SK-N-SH (cell line): ENCODE results near the gene PRPF40A. TPM values are rescaled to one million over a fixed set of nuclear protein-coding genes. Genes with fewer than 3 reads are reported as not detected.

Experiments used
- CTCF ChIA-PET: fragments of 300-600, 350-600 bp; formaldehyde crosslinking; extraction: SDS; loops from one replicate; lab custom pipeline; 2021; lab: Yijun Ruan, JAX
- POLR2A ChIA-PET: fragments of 350-600 bp; sonication (Branson Sonifier 250); formaldehyde crosslinking; extraction: SDS; loops from one replicate; lab custom pipeline; 2020; ENCODE audit warnings: antibody characterized with exemption, inconsistent platforms; lab: Yijun Ruan, JAX
- DNase-seq: peaks from one replicate; pipeline ENCODE4 v3.0.0; 2012
- H2AFZ ChIP-seq: fragments of 200-600 bp; sonication (generic); 2 replicates; pipeline ENCODE4 v1.8.1; 2016; ENCODE audit warnings: antibody characterized with exemption, mild to moderate bottlenecking, low read depth
- H3F3A ChIP-seq: fragments of 200-600 bp; sonication (generic); replicated peaks from 2 replicates; pipeline ENCODE3; 2016; ENCODE audit warnings: antibody characterized with exemption, mild to moderate bottlenecking; ENCODE audit not compliant: insufficient read depth
- H3K27ac ChIP-seq, 2 experiments: fragments of 200-500 bp in 1 of 2; fragments of 200-600 bp in 1 of 2; sonication (Bioruptor generic) in 1 of 2; sonication (generic), shearing (Covaris generic) in 1 of 2; 2 replicates each; pipeline versions ENCODE4 v1.5.1 to v1.6.1; 2014 to 2016; ENCODE audit warnings: low read depth in 2 of 2, inconsistent platforms in 1 of 2, low read length in 1 of 2, mild to moderate bottlenecking in 1 of 2, mixed read lengths in 1 of 2
- H3K27me3 ChIP-seq: fragments of 200-600 bp; sonication (generic), shearing (Covaris generic); 2 replicates; pipeline ENCODE4 v1.6.1; 2016; ENCODE audit warnings: mixed run types; ENCODE audit not compliant: insufficient read depth
- H3K36me3 ChIP-seq, 2 experiments: fragments of 200-500 bp in 1 of 2; fragments of 200-600 bp in 1 of 2; sonication (Bioruptor generic) in 1 of 2; sonication (generic) in 1 of 2; replicated peaks in 1 of 2; 2 replicates each; pipeline versions ENCODE3 to v1.5.1; 2014 to 2016; ENCODE audit warnings: low read length in 1 of 2, mild to moderate bottlenecking in 1 of 2; ENCODE audit not compliant: insufficient read depth in 2 of 2, control insufficient read depth in 1 of 2
- H3K4me1 ChIP-seq, 2 experiments: fragments of 200-500 bp in 1 of 2; fragments of 200-600 bp in 1 of 2; sonication (Bioruptor generic) in 1 of 2; sonication (generic), shearing (Covaris generic) in 1 of 2; 2 replicates each; pipeline versions ENCODE4 v1.5.1 to v1.6.1; 2014 to 2016; ENCODE audit warnings: low read depth in 1 of 2, low read length in 1 of 2, mixed run types in 1 of 2; ENCODE audit not compliant: insufficient read depth in 2 of 2, control insufficient read depth in 1 of 2
- H3K4me2 ChIP-seq: fragments of 200-600 bp; sonication (generic), shearing (Covaris generic); 2 replicates; pipeline ENCODE4 v1.6.1; 2017; ENCODE audit warnings: mixed run types
- H3K4me3 ChIP-seq, 2 experiments: fragments of 200-500 bp in 1 of 2; fragments of 200-600 bp in 1 of 2; sonication (Bioruptor generic) in 1 of 2; sonication (generic), shearing (Covaris generic) in 1 of 2; 2 replicates each; pipeline versions ENCODE4 v1.5.1 to v1.8.1; 2014 to 2016; ENCODE audit warnings: low read depth in 2 of 2, inconsistent platforms in 1 of 2, low read length in 1 of 2, mild to moderate bottlenecking in 1 of 2, mixed read lengths in 1 of 2, moderate library complexity in 1 of 2
- H3K79me2 ChIP-seq: fragments of 200-600 bp; sonication (generic); 2 replicates; pipeline ENCODE4 v1.8.1; 2017; ENCODE audit warnings: mild to moderate bottlenecking; ENCODE audit not compliant: insufficient read depth
- H3K9ac ChIP-seq: fragments of 200-600 bp; sonication (generic); 2 replicates; pipeline ENCODE4 v1.6.1; 2017; ENCODE audit warnings: mixed run types
- H3K9me2 ChIP-seq: fragments of 200-600 bp; sonication (generic); 2 replicates; pipeline ENCODE4 v1.6.1; 2017; ENCODE audit warnings: mixed run types
- H3K9me3 ChIP-seq: fragments of 200-600 bp; sonication (generic); 2 replicates; pipeline ENCODE4 v1.6.1; 2017; ENCODE audit warnings: mixed run types, mild to moderate bottlenecking, moderate library complexity
- H4K20me1 ChIP-seq: fragments of 200-600 bp; sonication (generic); 2 replicates; pipeline ENCODE4 v1.6.1; 2017; ENCODE audit warnings: mild to moderate bottlenecking, mixed run types; ENCODE audit not compliant: insufficient read depth
- CHD2 ChIP-seq: fragments of 150-350 bp; IDR thresholded peaks from 2 replicates; pipeline ENCODE4 v1.6.1; 2018; ENCODE audit warnings: low read length; ENCODE audit not compliant: partially characterized antibody
- IRF3 ChIP-seq: fragments of 150-350 bp; IDR thresholded peaks from 2 replicates; pipeline ENCODE4 v1.6.1; 2016; ENCODE audit warnings: mild to moderate bottlenecking, low read depth, low read length
- JUND ChIP-seq: IDR thresholded peaks from 2 replicates; pipeline ENCODE4 v1.4.0; 2012
- PBX3 ChIP-seq: IDR thresholded peaks from 2 replicates; pipeline ENCODE4; 2012
- RCOR1 ChIP-seq: fragments of 150-350 bp; IDR thresholded peaks from 2 replicates; pipeline ENCODE4 v1.6.1; 2017; ENCODE audit warnings: antibody characterized with exemption, low read length
- RFX5 ChIP-seq: IDR thresholded peaks from 2 replicates; pipeline ENCODE4 v1.6.1; 2012; ENCODE audit warnings: mild to moderate bottlenecking, improper control_type of control experiment, low read length
- TAF1 ChIP-seq: IDR thresholded peaks from 2 replicates; pipeline ENCODE4 v1.6.1; 2012; ENCODE audit warnings: low read depth, mild to moderate bottlenecking, low read length, moderate library complexity, borderline replicate concordance
- USF1 ChIP-seq: IDR thresholded peaks from 2 replicates; pipeline ENCODE4 v1.4.0; 2012; ENCODE audit warnings: low read depth, borderline replicate concordance
- WGBS: methylation state at CpG from one replicate; pipeline ENCODE4 v1.1.6; 2017; ENCODE audit warnings: low lambda C conversion rate; 5-methylcytosine and 5-hydroxymethylcytosine counted together
- polyA plus RNA-seq, 3 experiments: library from polyadenylated mRNA; depleted of rRNA; stranded (reverse); fragments of >200 nt; gene quantifications; 2 replicates each; pipeline ENCODE4 v1.2.3, GENCODE V29; 2012

Gene PRPF40A
- polyA plus RNA-seq, 1 of the 3 experiments (the other 2 are of a cell fraction): 55.8 TPM

- no peaks in the 10 kb centered on the region for H4K20me1 ChIP-seq
- H3K4me1 ChIP-seq: peaks cover 0 to 9% of the 10 kb centered on the region in 2 experiments; a peak in 2 of 4 replicates
- no peaks in the 10 kb centered on the region for H3K9me2 ChIP-seq
- whole genome bisulfite sequencing: 90% methylated on average over 7 of the region's 7 CpGs
- H2AFZ ChIP-seq: no peak overlapping the region
- H3K27ac ChIP-seq: no peak overlapping the region
- ChIA-PET CTCF (no interaction called here), POLR2A (no interaction called here)
- DNase-seq: no peak
- no peak for TF ChIP-seq RFX5
- TF ChIP-seq USF1: no peak
- TF ChIP-seq CHD2: no peak
- no peak for TF ChIP-seq RCOR1
- TF ChIP-seq IRF3: no peak
- H3K27me3 ChIP-seq: no peaks in the 10 kb centered on the region
- H3K4me2 ChIP-seq: no peak overlapping the region
- H3K4me3 ChIP-seq: no peak overlapping the region
- no peak overlapping the region for H3K9ac ChIP-seq
- peaks cover 4 to 11% of the 10 kb centered on the region in 2 experiments for H3K36me3 ChIP-seq
- H3F3A ChIP-seq: peaks cover 5% of the 10 kb centered on the region
- H3K9me3 ChIP-seq: no peaks in the 10 kb centered on the region
- no peaks in the 10 kb centered on the region for H3K79me2 ChIP-seq
Observed at GRCh38 chr2:152607793-152608300, 109.4 kb downstream of the PRPF40A start.

- Histone ChIP-seq H3K79me2 (no peaks in the 10 kb centered on the region), H4K20me1 (no peaks in the 10 kb centered on the region), H3K4me2 (no peak overlapping the region), H3K9ac (no peak overlapping the region), H3K27ac (no peak overlapping the region), H3K4me3 (no peak overlapping the region), H3K27me3 (no peaks in the 10 kb centered on the region), H3K36me3 (peaks cover 4 to 11% of the 10 kb centered on the region in 2 experiments), H2AFZ (no peak overlapping the region), H3K4me1 (peaks cover 0 to 6% of the 10 kb centered on the region in 2 experiments; a peak in 2 of 4 replicates), H3F3A (peaks cover 5% of the 10 kb centered on the region), H3K9me3 (no peaks in the 10 kb centered on the region), H3K9me2 (no peaks in the 10 kb centered on the region)
- TF ChIP-seq TAF1: no peak
- TF ChIP-seq JUND: no peak
- TF ChIP-seq PBX3: no peak
- WGBS: 67% methylated on average over 2 of the region's 2 CpGs
- DNase-seq: no peak
- CTCF ChIA-PET: no interaction called here
- POLR2A ChIA-PET: interaction anchor here (1.1 kb wide), 1 partner anchor 8 kb away, joined by 5 read pairs; no protein-coding TSS in a partner anchor
Observed at GRCh38 chr2:152606941-152607340, 110.3 kb downstream of the PRPF40A start.
